Measurements from ENCODE around the gene NUAK2. TPM values are rescaled to one million over a fixed set of nuclear protein-coding genes. Genes with fewer than 3 reads are reported as not detected.
"Not testable (repeated sequence)": the region's sequence is repeated elsewhere in the genome, so short reads cannot be mapped to it uniquely, and the experiment has no call there.

Gene NUAK2
- total and polyA plus RNA-seq, 5 experiments from 2014 or later: 14.3 to 73.6 (median 46.9) TPM

DNA sequence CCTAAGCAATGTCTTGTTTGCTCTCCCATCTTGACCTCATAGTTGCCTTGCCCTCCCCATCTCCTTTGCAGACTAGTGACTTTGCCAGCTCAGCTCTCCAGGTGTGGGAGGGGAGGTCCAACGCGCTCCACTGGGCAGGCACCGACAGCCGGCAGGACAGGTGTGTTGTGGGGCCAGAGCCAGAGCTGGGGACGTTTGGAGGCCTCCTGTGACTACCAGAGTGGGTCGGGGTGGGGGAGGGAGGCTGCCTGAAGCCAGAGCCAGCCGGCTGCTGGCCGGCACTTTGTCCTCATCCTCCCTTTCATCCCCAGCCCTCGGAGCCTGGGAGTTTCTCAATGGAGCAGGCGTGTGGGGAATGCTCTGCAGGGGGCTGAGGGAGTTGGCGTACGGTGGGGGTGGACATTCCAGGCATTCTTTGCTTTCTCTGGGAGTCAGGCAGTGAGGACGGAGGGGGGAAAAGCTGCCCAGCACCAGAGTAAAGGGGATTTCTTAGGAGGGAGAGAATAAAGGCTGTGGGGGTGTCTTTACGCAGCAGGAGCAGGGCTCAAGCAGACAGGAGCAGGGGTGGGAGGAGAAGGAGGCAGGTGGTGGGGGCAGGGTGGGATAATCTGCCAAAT lies 20.2 kb downstream of the NUAK2 start:
- Mint-ChIP-seq H3K4me3 (no peak overlapping the region), H3K36me3 (peaks cover 9 to 51% (median 11%) of the 10 kb centered on the region in 3 donors), H3K4me1 (peaks cover 23 to 77% (median 71%) of the 10 kb centered on the region in 4 donors), H3K9me3 (no peaks in the 10 kb centered on the region), H3K27ac (peak overlapping the region in 8 of 10 donors; percentile 31 to 84 (median 68)), H3K27me3 (no peaks in the 10 kb centered on the region)
- POLR2A ChIA-PET: interaction anchor here (0.7 to 11.3 kb wide), 7 partner anchors 9 to 180 kb away, joined by 3 to 259 read pairs (median 6); partner anchors contain the start of gene NUAK2
- no peak for ATAC-seq
- DNase-seq: no peak

DNA sequence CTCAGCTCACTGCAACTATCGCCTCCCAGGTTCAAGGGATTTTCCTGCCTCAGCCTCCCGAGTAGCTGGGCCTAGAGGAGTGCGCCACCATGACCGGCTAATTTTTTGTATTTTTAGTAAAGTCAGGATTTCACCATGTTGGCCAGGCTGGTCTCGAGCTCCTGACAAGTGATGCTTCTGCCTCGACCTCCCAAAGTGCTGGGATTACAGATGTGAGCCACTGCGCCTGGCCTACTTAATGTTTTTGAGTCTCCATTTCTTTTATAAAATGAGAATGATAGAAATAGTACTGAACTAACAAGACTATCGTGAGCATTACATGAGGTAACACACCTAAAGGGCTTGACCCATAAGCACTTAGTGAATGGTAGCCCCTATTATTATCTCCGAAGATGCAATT lies 21.4 kb downstream of the NUAK2 start:
- no peaks in the 10 kb centered on the region for H3K9me3 Mint-ChIP-seq
- no peaks in the 10 kb centered on the region for H3K27me3 Mint-ChIP-seq
- H3K36me3 Mint-ChIP-seq: peaks cover 6 to 41% (median 10%) of the 10 kb centered on the region in 3 donors
- DNase-seq (no peak), ATAC-seq (no peak)
- H3K4me1 Mint-ChIP-seq: peaks cover 28 to 79% (median 73%) of the 10 kb centered on the region in 4 donors
- H3K27ac Mint-ChIP-seq: peak overlapping the region in 6 of 10 donors; percentile 31 to 87 (median 80)
- POLR2A ChIA-PET: interaction anchor here (0.6 to 11.3 kb wide), 9 partner anchors 8 to 71 kb away, joined by 3 to 259 read pairs (median 8); partner anchors contain the start of gene NUAK2
- no peak overlapping the region for H3K4me3 Mint-ChIP-seq

DNA sequence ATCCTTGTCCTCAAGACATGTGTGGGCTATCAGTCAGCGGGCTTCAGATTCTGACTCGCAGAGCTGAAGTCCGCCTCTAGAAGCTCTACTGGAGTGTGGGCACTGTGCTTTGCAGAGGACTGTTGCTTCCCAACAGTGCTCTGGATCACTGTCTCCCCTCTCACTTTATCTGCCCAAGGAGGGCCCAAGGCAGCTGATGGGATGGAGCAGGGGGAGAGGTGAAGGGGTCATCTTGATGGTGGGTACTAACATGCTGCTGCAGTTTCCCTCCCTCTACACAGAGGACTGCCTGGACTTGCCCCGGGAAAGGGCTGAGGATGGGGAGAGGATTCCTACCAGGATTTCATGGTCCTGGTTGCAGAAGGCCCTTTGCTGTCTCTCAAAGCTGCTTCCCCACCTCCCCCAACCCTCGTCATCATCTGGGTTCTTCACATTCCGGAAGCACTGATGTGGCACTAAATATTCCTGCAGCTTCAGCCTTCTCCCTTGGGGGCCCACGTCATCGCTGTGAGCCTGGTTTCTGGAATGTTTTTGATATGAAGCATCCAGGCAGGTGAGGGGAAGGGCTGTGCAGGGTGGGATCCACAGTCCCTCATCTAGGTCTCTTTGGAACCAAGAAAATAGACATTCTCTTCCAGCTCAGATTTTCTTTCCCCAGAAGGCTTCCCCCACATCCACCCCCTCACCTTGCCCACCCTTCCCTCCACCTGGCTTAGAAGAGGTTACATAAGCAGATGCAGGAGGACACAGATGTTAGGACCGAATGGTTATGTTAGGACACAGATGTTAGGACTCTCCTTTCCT lies 23.2 kb downstream of the NUAK2 start:
- ATAC-seq: no peak

DNA sequence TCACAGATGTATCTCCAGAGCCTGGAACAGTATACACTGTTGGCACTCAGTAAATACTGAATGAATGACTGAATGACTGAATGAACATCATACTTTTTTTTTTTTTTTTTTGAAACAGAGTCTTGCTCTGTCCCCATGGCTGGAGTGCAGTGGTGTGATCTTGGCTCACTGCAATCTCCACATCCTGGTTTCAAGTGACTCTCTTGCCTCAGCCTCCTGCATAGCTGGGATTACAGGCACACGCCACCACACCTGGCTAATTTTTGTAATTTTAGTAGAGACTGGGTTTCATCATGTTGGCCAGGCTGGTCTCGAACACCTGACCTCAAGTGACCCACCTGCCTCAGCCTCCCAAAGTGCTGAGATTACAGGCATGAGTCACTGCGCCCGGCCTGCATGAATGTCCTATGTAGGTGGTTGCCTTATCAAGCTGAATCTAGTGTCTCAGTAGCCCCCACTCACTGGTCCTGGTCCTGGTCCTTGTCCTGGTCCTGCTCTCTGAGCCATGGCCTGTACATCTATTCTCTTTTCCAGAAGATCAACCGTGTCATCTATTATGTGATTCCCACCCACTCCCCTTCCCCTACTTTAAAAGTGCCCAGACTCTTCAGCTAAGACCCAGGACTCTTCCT lies 23.9 kb downstream of the NUAK2 start:
- not testable (repeated sequence) for H3K9me3 Mint-ChIP-seq, DNase-seq, H3K27me3 Mint-ChIP-seq, ATAC-seq
- H3K36me3 Mint-ChIP-seq: peaks cover 0 to 20% (median 4%) of the 10 kb centered on the region in 3 donors
- H3K27ac Mint-ChIP-seq: peak overlapping the region in 8 of 10 donors; percentile 56 to 88 (median 84)
- H3K4me1 Mint-ChIP-seq: peaks cover 33 to 88% (median 85%) of the 10 kb centered on the region in 4 donors
- POLR2A ChIA-PET: interaction anchor here (3.0 to 11.3 kb wide), 5 partner anchors 9 to 24 kb away, joined by 8 to 259 read pairs (median 44); partner anchors contain the start of gene NUAK2
- H3K4me3 Mint-ChIP-seq: peak overlapping the region in 1 of 10 donors; percentile 18

More for the DNA sequence above, 23.2 kb downstream of the NUAK2 start:
- Mint-ChIP-seq H3K27me3 (no peaks in the 10 kb centered on the region), H3K9me3 (no peaks in the 10 kb centered on the region), H3K4me1 (peaks cover 31 to 84% (median 80%) of the 10 kb centered on the region in 4 donors), H3K27ac (peak overlapping the region in 9 of 10 donors; percentile 59 to 88 (median 81)), H3K36me3 (peaks cover 0 to 25% (median 4%) of the 10 kb centered on the region in 3 donors), H3K4me3 (peak overlapping the region in 2 of 10 donors; percentile 18 to 55)
- POLR2A ChIA-PET: interaction anchor here (3.0 to 11.3 kb wide), 5 partner anchors 10 to 25 kb away, joined by 8 to 259 read pairs (median 44); partner anchors contain the start of gene NUAK2
- DNase-seq: no peak

DNA sequence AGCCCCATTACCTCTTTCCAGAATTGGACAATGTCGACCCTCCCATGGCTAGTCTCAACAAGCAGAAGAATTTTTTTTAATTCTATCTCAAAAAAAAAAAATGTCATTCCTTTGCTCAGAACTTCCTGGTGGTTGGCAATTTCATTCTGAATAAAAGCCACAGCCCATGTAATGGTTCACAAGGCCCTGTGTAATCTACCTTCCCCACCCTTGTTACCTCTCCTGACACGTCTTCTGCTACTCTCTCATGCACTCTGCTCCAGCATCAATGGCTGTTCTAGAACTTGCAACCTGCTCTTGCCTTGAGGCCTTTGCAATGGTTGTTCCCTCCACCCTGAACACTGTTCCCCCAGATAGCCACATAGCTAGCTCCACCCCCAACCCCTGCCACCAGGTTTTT lies 25.4 kb downstream of the NUAK2 start:
- peaks cover 38 to 92% (median 87%) of the 10 kb centered on the region in 4 donors for H3K4me1 Mint-ChIP-seq
- H3K4me3 Mint-ChIP-seq: peak overlapping the region in 7 of 10 donors; percentile 9 to 67 (median 23)
- POLR2A ChIA-PET: interaction anchor here (0.9 to 11.3 kb wide), 4 partner anchors 8 to 21 kb away, joined by 5 to 259 read pairs (median 63); partner anchors contain the start of gene NUAK2
- H3K9me3 Mint-ChIP-seq: no peaks in the 10 kb centered on the region
- ATAC-seq (peak; percentile 48 to 74), DNase-seq (no peak)
- H3K36me3 Mint-ChIP-seq: peaks cover 0 to 6% (median 0%) of the 10 kb centered on the region in 3 donors
- H3K27me3 Mint-ChIP-seq: no peaks in the 10 kb centered on the region
- H3K27ac Mint-ChIP-seq: peak overlapping the region; percentile 56 to 93 (median 78)

DNA sequence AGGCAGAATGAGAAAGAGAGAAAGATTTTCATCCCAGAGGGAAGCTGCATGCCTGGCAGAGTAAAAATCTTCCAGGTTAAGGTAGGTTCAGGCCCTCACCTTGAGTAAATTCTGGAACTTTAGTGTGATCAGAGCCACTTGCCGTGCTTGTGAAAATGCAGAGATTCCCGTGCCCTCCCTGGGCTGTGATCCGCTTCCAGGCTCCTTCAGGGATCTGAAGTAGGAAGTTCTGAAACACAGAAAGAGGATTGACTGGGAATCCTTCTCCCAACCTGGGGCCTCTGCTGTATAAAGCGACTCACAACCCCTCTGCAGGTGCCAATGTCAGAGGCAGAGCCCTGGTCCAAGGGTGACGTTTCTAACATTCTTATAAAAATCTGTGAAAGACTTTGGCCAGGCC lies 26.6 kb downstream of the NUAK2 start:
- Mint-ChIP-seq H3K36me3 (no peaks in the 10 kb centered on the region), H3K27me3 (no peaks in the 10 kb centered on the region), H3K4me3 (no peak overlapping the region), H3K9me3 (no peaks in the 10 kb centered on the region), H3K27ac (peak overlapping the region in 2 of 10 donors; percentile 61 to 72), H3K4me1 (peaks cover 35 to 87% (median 86%) of the 10 kb centered on the region in 4 donors)
- ATAC-seq (no peak), DNase-seq (peak in 1 of 10 donors; percentile 24)
- POLR2A ChIA-PET: interaction anchor here (0.7 to 11.3 kb wide), 7 partner anchors 9 to 337 kb away, joined by 3 to 259 read pairs (median 8); partner anchors contain the start of genes ELK4 and NUAK2

DNA sequence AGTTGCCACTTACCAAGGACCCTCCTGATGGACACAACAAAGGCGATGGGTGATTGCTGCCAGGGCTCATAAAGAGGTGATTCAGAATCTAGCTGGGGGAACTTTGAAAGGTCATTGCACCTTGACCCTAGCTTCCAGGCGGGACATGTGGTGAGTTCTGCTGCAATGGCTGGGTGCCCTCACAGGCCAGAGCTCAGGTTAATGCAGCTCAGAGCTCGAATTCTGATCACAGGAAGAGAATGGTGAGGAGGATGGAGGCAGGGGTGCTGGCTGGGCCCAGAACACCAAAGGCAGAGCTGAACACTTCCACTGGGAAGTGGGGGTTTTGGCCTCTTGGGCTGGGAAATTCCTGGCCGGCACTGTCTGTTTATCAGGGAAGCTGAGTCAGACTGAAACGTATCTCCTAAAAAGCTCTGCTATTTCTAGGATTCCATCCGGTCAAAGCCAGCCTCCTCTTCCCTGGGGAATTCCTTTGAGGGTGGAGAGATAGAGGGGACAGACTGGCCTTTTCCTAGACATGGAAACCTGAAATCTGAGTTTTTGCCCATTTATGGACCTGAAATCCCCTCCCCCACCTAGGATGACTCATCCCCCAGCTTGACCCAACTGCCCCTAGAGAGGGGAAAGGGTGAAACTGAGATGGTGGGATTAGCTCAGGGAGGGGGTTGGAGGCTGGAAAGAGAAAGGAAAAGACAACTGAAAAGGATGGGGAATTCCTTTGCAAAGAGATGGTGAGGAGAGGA lies 27.2 kb downstream of the NUAK2 start:
- POLR2A ChIA-PET: interaction anchor here (0.5 to 11.3 kb wide), 8 partner anchors 9 to 1500 kb away, joined by 3 to 259 read pairs (median 8); partner anchors contain the start of genes ELK4 and NUAK2
- Mint-ChIP-seq H3K27me3 (no peaks in the 10 kb centered on the region), H3K27ac (peak overlapping the region in 8 of 10 donors; percentile 54 to 92 (median 68)), H3K4me3 (peak overlapping the region in 3 of 10 donors; percentile 4 to 58 (median 15)), H3K36me3 (no peaks in the 10 kb centered on the region), H3K4me1 (peaks cover 35 to 87% (median 86%) of the 10 kb centered on the region in 4 donors), H3K9me3 (no peaks in the 10 kb centered on the region)
- DNase-seq (no peak), ATAC-seq (no peak)

DNA sequence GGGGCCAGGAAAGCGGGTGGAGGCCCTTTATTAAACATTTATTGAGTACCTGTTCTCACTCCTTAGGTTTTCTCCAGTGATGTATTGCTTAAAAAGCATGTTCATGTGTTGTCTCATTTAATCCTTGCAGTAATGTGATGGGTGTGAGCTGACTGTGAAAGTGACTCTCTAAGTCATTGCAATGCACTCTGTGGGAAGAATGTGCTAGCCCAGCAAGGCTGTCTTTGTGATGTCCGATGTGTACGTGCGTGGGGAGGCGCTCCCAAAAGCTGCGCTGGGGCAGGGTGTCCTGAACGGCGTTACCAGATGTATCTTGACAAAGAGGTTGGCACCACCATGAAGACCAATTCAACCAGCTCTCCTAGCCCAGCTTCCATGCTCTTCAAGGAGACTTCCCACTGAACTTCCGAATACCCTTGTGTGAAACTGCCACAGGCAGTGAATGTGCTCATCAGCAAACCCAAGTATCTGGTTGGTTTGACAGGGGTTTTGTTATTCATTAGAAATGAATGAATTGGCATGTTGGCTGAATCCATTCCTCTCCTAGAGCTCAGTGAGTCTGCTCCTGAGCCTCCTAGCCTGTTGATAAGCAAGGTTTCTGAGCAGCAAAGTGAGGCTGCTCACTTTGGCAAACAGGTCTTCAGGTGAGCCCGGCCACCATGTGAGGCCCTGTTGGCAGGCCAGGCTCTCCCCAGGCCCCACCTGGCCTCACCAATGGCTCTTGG lies 28.0 kb downstream of the NUAK2 start:
- no peaks in the 10 kb centered on the region for H3K9me3 Mint-ChIP-seq
- peak overlapping the region in 3 of 10 donors; percentile 19 to 58 (median 39) for H3K4me3 Mint-ChIP-seq
- peaks cover 35 to 87% (median 86%) of the 10 kb centered on the region in 4 donors for H3K4me1 Mint-ChIP-seq
- DNase-seq (no peak), ATAC-seq (no peak)
- no peaks in the 10 kb centered on the region for H3K27me3 Mint-ChIP-seq
- H3K36me3 Mint-ChIP-seq: no peaks in the 10 kb centered on the region
- POLR2A ChIA-PET: interaction anchor here (0.7 to 11.3 kb wide), 8 partner anchors 9 to 338 kb away, joined by 3 to 259 read pairs (median 6); partner anchors contain the start of genes ELK4 and NUAK2
- H3K27ac Mint-ChIP-seq: peak overlapping the region in 9 of 10 donors; percentile 28 to 92 (median 72)

DNA sequence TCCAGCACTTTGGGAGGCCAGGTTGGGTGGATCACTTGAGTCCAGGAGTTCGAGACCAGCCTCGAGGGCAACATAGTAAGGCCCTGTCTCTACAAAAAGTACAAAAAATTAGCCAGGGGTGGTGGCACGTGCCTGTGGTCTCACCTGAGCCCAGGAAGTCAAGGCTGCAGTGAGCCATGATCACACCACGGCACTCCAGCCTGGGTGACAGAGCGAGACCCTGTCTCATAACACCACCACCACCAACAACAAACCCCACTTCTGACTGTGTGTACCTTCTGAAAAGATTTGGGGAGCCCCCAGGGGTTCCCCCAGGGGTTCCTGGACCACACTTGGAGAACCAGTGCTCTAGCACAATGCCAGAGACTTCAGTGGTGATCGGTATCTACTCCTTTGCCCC lies 29.9 kb downstream of the NUAK2 start:
- H3K27me3 Mint-ChIP-seq: peaks cover 0 to 2% (median 0%) of the 10 kb centered on the region in 5 donors
- peak overlapping the region in 3 of 10 donors; percentile 16 to 66 (median 28) for H3K4me3 Mint-ChIP-seq
- H3K9me3 Mint-ChIP-seq: no peaks in the 10 kb centered on the region
- ATAC-seq (no peak), DNase-seq (no peak)
- POLR2A ChIA-PET: interaction anchor here (1.3 to 11.3 kb wide), 2 partner anchors 9 to 25 kb away, joined by 4 to 259 read pairs; partner anchors contain the start of gene NUAK2
- H3K27ac Mint-ChIP-seq: peak overlapping the region in 9 of 10 donors; percentile 21 to 86 (median 71)
- H3K4me1 Mint-ChIP-seq: peaks cover 41 to 87% (median 86%) of the 10 kb centered on the region in 4 donors
- H3K36me3 Mint-ChIP-seq: no peaks in the 10 kb centered on the region

DNA sequence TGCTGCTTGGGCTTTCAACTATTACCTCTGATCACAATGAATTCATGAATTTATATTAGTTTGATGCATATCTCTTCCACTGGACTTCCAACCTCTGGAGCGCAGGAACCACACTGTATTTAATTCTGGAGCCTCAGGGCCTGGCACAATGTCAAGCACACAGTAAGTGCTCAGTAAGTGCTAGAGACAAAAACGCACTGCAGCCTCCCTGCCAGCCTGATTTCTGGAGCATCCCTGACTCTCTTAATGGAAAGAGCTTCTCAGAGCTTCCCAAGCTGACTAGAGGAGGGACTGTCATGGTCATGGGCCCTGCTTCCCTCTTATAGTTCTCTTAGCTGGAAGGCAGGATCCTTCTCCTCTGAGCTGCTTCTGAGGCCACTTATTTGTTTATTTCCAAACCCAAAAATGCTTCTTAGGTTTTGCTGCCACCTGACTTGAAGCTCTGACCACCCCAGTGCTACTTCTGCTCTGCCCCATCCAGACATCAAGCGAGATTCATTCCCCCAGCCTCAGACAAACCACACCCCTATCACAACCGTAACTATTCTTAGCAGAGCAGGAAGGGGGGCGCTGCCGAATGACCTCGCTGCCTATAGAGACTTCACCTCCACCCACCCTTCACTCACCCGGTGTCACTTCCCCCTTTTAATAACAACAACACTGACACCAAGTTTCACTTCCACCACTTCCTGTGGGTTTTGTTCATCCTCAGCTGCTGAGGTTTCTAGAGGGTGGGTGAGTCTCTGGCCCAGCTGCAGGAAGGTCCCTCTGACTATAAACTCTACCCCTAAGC lies 33.6 kb downstream of the NUAK2 start:
- Mint-ChIP-seq H3K36me3 (no peaks in the 10 kb centered on the region), H3K27me3 (peaks cover 0 to 3% (median 0%) of the 10 kb centered on the region in 5 donors), H3K4me1 (peaks cover 41 to 90% (median 89%) of the 10 kb centered on the region in 4 donors), H3K9me3 (peaks cover 0 to 3% (median 0%) of the 10 kb centered on the region in 9 donors), H3K27ac (peak overlapping the region; percentile 88 to 100 (median 95)), H3K4me3 (peak overlapping the region; percentile 63 to 91 (median 79))
- POLR2A ChIA-PET: interaction anchor here (0.6 to 10.1 kb wide), 16 partner anchors 9 to 1997 kb away, joined by 3 to 467 read pairs (median 6); partner anchors contain the start of genes MDM4 and NUAK2
- ATAC-seq (peak; percentile 63 to 75), DNase-seq (peak; percentile 51 to 95 (median 86))

All from naive thymus-derived CD8-positive, alpha-beta T cell (primary cell).